Measurements from ENCODE around the gene ZEB2.

The ZEB2 gene

DNA sequence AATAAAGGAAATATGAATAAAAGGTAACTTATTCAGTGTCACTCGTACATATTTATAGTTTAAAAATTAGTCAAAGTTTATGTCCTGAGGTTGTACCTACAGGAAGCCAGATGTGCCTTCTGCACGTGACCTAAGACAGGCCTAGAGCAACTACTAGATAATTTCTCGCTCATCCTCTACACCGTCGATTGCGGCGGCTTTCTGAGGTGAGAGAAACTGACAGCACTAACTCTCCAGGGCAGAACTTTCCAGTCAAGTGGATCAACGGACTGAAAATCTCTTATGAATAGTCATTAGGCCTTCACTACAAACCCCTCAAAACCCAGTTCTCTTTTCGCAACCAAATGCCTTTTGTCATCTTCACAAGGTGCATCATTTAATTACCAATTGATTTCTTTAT lies 54.2 kb downstream of the ZEB2 start:
- DNase-seq (ENCODE audit: low read depth), result no peak
- TF ChIP-seq, protein P1, sequence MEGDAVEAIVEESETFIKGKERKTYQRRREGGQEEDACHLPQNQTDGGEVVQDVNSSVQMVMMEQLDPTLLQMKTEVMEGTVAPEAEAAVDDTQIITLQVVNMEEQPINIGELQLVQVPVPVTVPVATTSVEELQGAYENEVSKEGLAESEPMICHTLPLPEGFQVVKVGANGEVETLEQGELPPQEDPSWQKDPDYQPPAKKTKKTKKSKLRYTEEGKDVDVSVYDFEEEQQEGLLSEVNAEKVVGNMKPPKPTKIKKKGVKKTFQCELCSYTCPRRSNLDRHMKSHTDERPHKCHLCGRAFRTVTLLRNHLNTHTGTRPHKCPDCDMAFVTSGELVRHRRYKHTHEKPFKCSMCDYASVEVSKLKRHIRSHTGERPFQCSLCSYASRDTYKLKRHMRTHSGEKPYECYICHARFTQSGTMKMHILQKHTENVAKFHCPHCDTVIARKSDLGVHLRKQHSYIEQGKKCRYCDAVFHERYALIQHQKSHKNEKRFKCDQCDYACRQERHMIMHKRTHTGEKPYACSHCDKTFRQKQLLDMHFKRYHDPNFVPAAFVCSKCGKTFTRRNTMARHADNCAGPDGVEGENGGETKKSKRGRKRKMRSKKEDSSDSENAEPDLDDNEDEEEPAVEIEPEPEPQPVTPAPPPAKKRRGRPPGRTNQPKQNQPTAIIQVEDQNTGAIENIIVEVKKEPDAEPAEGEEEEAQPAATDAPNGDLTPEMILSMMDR (conservative IDR thresholded peaks at IDR 0.05; ENCODE audit: control insufficient read depth, insufficient read depth, low read depth, low read length), result no peak
- no peak overlapping the region for H3K4me3 ChIP-seq (ENCODE audit: control insufficient read depth, low read depth, low read length)

GRCh38 chr2:144464730-144465129 lies 55.2 kb downstream of the ZEB2 start:
- no peak overlapping the region for H3K4me3 ChIP-seq (ENCODE audit: control insufficient read depth, low read depth, low read length)
- TF ChIP-seq, protein P1 (conservative IDR thresholded peaks at IDR 0.05; ENCODE audit: control insufficient read depth, insufficient read depth, low read depth, low read length), result no peak
- no peak for DNase-seq (ENCODE audit: low read depth)

GRCh38 chr2:144463266-144463665 lies 56.7 kb downstream of the ZEB2 start:
- DNase-seq (ENCODE audit: low read depth), result no peak
- TF ChIP-seq, protein P1 (conservative IDR thresholded peaks at IDR 0.05; ENCODE audit: control insufficient read depth, insufficient read depth, low read depth, low read length), result no peak
- no peak overlapping the region for H3K4me3 ChIP-seq (ENCODE audit: control insufficient read depth, low read depth, low read length)

GRCh38 chr2:144462266-144462665 lies 57.7 kb downstream of the ZEB2 start:
- TF ChIP-seq, protein P1 (conservative IDR thresholded peaks at IDR 0.05; ENCODE audit: control insufficient read depth, insufficient read depth, low read depth, low read length), result no peak
- no peak for DNase-seq (ENCODE audit: low read depth)
- no peak overlapping the region for H3K4me3 ChIP-seq (ENCODE audit: control insufficient read depth, low read depth, low read length)

DNA sequence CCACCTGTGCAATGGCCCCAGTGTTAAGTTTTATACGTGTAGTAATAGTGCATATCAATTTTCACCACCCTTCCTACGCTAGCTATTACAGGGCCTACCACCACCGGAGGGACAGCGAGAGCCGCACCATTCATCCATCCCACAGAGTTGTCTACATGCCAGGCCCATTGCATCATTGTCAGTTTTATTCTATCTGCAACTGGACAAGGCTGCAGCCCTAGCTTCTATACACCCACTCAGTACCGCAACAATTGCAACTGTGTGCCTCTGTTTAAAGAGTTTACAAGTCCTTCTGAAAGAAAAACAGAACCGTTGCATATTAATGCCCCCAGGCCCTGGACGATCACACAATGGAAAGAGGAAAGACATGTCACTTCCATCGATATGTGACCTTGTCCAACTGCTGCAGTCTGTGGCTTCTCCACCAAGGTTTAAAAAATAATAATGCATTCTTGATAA lies 58.6 kb downstream of the ZEB2 start:
- H3K4me3 ChIP-seq (ENCODE audit: control insufficient read depth, low read depth, low read length), result no peak overlapping the region
- TF ChIP-seq, protein P1 (conservative IDR thresholded peaks at IDR 0.05; ENCODE audit: control insufficient read depth, insufficient read depth, low read depth, low read length), result peak; percentile 17
- peak; percentile 89 for DNase-seq (ENCODE audit: low read depth)

- no peak for DNase-seq (ENCODE audit: low read depth)
- TF ChIP-seq, protein P1 (conservative IDR thresholded peaks at IDR 0.05; ENCODE audit: control insufficient read depth, insufficient read depth, low read depth, low read length), result no peak
- H3K4me3 ChIP-seq (ENCODE audit: control insufficient read depth, low read depth, low read length), result no peak overlapping the region
These were observed 59.1 kb downstream of the ZEB2 start for GRCh38 chr2:144460727-144461307.

- TF ChIP-seq, protein P1 (conservative IDR thresholded peaks at IDR 0.05; ENCODE audit: control insufficient read depth, insufficient read depth, low read depth, low read length), result no peak
- H3K4me3 ChIP-seq (ENCODE audit: control insufficient read depth, low read depth, low read length), result no peak overlapping the region
- peak; percentile 75 for DNase-seq (ENCODE audit: low read depth)
These were observed 60.0 kb downstream of the ZEB2 start for GRCh38 chr2:144459937-144460336.

All from fibroblast of mammary gland (primary cell).